GM21360 (cell line): ENCODE results near the gene STIM1.

ENCODE experiments used
- ATAC-seq: cut with Tn5 transposase; IDR thresholded peaks from one replicate; pipeline ENCODE4 v1.9.1; 2021; ENCODE audit warnings: mild to moderate bottlenecking, moderate library complexity; ENCODE audit not compliant: unreplicated experiment

The STIM1 gene

DNA sequence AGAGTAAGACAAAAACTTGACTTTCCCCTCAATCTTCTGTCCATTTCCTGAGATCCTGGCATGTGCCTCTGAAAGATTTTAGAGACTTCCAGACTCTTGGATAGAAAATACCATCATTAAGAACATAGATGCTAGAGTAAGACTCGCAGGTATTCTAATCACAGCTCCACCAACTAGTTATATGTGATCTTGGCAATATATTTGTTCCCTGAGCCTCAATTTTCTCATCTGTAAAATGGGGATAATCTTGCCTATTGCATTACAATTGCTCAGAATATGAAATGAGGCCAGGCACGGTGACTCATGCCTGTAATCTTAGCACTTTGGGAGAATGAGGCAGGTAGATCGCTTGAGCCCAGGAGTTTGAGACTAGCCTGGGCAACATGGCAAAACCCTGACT lies 25.4 kb upstream of the STIM1 start:
- no peak for ATAC-seq

DNA sequence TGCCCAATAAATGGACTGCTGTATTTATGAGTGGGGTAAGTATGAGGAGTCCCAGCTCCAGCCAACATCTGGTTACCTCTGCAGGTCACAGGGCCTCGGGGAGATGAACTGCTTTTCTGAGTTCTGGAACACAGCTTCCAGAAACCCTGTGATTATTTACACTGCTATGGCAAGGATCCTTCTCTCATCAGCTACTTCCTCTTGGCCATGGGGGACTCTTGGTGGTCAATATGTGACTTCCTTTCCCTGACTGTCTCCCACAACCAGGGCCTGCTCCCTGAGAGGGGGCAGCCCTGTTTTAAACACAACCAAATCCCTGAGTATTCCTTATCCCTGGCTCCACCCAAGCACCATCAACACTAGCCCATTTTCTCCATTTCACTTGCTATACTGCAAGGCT lies 24.7 kb upstream of the STIM1 start:
- ATAC-seq, result no peak

GRCh38 chr11:3831378-3832239 lies 23.9 kb upstream of the STIM1 start:
- ATAC-seq, result no peak

DNA sequence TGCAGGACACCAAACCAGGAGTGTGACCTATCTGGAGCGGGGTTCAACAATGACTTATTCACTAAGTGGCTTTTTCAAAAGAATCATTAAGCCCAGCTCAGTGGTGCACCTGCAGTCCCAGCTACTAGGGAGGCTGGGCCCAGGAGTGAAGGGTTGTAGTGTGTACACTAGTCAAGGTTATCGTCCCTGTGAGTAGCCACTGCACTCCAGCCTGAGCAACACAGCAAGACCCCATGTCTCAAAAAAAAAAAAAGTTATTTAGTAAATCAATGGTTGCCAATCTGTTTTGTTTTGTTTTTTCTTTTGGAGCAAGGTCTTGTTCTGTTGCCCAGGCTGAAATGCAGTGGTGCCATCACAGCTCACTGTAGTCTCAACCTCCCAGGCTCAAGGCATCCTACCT lies 22.6 kb upstream of the STIM1 start:
- no peak for ATAC-seq

DNA sequence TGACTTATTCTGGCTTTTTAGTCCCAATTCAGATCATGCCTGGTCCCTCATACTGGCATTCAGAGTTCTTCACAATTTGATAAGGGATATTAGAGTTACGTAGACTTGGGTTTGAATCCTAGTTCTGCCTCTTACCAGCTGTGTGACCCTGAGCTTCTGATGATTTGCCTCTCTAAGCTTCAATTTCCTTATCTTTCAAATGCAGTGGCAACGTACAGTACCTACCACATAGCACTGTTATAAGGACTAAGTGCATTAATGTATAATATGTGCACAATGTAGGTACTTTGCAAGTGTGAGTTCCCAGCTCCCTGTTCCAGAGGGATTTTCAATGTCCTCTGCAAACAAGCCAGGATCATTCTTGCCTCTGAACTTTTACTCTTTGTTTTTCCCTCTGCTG lies 22.0 kb upstream of the STIM1 start:
- no peak for ATAC-seq

- ATAC-seq, result no peak
These were observed 21.2 kb upstream of the STIM1 start for GRCh38 chr11:3834349-3834663.

- no peak for ATAC-seq
These were observed 20.6 kb upstream of the STIM1 start for GRCh38 chr11:3834664-3835461.

DNA sequence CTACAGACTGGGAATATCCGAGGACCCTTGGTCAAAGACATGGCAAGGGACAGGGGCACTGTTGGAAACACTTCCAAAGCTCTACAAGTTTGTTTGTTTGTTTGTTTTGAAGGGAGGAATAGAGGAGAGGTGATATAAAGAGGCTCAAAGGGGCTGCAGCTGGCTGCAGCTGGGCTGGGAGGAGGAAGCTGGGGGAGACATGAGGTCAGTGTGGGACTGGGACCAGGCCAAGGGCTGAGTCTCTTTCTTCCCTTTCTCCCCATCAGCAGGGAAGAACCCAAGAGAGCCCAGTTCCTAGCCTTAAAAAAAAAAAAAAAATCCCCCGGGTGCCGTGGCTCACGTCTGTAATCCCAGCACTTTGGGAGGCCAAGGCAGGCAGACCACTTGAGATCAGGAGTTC lies 19.7 kb upstream of the STIM1 start:
- no peak for ATAC-seq

GRCh38 chr11:3836903-3837302 lies 18.6 kb upstream of the STIM1 start:
- no peak for ATAC-seq

- no peak for ATAC-seq
These were observed 17.7 kb upstream of the STIM1 start for GRCh38 chr11:3837793-3838192.

- no peak for ATAC-seq
These were observed 17.0 kb upstream of the STIM1 start for GRCh38 chr11:3838504-3838903.

DNA sequence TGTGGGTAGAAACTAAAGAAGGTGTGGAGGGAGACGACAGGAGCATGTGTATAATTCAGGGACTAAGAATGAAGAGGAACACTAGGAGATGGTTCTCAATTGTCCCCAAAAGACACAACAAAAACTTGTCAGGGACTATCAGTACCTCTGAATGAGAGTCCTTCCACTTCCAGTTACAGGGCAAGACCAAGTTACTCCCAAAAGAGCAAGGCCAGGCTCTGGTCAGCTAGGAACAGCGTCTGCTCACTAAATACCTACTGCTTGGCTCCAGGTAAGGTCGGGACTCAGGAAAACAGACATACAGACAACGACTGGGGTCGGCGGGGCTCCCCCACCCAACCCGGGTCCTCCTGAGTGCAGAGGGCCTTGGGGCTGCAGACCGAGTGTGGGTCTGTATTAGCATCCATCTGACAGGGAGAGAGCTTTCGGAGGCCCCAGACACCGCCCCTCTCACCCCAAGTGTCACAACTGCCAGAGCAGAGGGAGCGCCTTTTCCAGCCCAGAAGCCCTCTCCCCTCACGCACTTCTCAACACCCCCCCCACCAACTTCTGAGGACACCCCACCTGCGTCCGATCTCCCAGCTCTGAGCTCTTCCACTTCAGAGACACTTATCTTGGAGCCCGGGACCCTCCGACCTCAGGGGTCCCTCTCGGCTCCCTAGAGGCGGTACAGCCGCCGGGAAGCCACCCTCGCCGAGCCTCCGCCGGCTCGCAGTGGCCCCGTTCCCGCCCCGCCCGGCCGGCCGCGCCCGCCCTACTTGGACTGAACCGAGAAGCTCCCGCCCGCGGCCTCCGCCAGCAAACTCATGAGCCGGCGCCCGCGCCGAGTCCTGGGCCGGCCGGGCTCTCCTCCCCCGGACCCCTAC lies 15.2 kb upstream of the STIM1 start:
- ATAC-seq, result no peak

DNA sequence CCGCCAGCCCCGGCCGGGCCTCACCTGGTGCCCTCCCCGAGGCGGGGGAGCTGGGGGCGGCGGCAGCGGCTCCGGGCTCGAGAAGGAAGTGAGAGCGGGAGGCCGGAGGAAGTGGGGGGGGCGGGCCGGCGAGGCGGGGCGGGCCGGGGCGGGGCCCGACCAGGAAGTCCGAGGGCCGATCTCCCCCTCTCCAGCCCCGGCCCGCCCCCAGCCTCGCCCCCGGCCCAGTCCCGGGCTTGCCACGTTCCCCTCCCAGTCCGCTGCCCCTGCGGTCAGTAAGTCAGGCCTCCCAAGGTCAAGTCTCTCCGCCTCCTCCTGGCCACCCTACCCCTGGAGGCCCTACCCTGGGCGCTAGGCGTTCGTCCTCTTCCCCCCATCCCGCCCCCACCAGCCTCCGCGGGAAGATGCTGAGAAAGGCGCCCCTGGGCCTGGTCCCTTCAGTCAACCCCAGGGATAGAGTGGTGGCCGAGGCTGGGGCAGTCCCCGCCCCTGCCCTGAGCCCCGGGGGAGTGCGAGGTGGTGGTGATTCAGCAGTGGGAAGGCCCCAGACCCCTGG lies 14.5 kb upstream of the STIM1 start, which contains the start of gene RHOG:
RHOG (minus strand) TSS at position 90 of the 556 bp plus-strand sequence. CDS start 12,821 bp downstream, outside the sequence.
- ATAC-seq, result peak; percentile 45

DNA sequence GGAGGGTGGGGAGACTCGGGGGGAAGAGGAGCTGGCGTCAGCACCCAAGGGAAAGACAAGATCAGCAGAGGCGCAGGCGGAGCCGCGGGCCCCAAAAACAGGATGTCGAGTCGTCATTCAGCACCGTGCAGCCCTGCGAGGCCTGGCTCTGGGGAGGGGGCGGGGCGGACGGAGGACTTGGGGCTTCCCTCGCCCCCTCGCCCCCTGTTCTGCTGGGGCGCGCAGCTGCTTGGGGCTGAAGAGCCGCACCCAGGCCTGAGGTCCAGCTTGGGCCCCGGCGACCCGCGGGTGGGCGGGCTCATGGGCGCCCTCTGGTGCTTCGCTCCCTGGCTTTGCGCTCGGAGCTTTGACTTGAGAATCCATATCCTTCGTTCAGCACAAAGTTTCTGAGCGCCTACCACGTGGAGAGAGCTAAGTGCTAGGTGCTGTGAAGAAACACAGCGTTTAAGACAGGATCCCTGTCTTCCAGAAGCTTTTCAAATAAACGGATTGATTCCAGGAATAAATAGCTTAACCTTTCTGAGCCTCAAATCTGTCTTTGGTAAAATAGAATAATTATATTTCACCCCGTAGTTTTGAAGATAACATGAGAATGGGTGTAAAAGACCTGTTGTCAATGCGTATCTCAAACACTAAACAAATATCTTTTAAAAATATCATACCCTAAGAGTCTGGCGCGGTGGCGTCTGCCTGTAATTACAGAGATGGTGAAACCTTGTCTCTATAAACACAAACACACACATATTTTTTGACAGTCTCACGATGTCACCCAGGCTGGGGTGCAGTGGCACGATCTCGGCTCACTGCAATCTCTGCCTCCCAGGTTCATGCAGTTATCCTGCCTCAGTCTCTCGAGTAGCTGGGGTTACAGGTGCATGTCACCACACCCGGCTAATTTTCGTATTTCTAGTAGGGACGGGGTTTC lies 13.8 kb upstream of the STIM1 start:
- peak; percentile 53 for ATAC-seq

DNA sequence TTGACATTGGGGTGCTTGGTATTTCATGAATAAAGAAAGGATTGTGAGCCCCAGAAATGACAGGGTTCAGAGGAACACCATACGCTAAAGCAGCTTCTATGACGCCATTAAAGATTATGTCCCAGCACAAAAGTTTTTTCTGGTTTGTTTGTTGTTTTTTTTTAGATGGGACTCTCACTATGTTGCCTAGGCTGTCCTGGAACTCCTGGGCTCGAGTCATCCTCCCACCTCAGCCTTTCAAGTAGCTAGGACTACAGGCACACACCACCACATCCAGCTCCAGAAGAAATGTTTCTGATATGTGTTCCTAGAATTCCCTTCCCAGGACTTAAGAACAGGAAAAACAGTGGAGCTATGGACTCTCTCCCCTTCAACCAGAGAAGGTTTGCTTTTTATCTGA lies 12.1 kb upstream of the STIM1 start:
- ATAC-seq, result no peak

GRCh38 chr11:3845246-3845645 lies 10.2 kb upstream of the STIM1 start:
- no peak for ATAC-seq

- ATAC-seq, result no peak
These were observed 9.8 kb upstream of the STIM1 start for GRCh38 chr11:3845670-3846069.

- ATAC-seq, result no peak
These were observed 6.1 kb upstream of the STIM1 start for GRCh38 chr11:3849297-3849874.

DNA sequence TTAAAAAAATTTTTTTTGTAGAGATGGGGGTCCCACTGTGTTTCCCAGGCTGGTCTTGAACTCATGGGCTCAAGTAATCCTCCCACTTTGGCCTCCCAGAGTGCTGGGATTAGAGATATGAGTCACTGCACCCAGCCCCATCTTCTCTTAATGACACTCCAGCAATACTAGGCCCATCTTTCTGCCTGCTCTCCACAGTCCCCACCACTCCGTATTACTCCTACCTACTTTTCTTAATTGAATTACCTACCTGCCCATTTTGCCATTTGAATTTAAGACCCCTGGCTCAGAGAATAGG lies 2.0 kb upstream of the STIM1 start:
- ATAC-seq, result no peak
